C4-2B (cell line): ENCODE results near the gene ACMSD.

Source experiments
- ZFX ChIP-seq: fragments of 450-650 bp; IDR thresholded peaks from 2 replicates; pipeline ENCODE4 v1.6.1; 2017
- TF ChIP-seq, protein P1 (sequence below): fragments of 450-650 bp; conservative IDR thresholded peaks from 2 replicates; pipeline ENCODE4 v1.5.1; 2017; ENCODE audit warnings: mild to moderate bottlenecking

DNA sequence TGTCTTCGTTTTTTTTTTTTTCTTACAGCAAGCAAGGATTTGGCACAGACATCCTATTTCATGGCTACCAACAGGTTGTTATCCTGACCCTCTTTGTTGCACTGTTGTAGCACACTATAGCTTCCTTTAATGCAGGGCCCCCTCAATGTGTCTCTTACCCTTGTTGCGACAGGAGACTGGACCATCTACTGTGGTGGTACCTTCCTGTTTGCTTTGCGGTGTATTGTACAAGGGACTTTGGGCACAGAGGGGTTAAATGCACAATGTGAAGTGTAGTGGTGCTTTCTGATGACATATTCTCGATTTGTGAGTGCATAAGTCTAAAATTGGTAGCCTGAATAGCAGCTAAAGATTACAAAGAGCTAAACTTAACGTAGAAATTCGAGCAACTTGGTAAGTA, 107.7 kb downstream of the ACMSD start:
- TF ChIP-seq, protein P1, sequence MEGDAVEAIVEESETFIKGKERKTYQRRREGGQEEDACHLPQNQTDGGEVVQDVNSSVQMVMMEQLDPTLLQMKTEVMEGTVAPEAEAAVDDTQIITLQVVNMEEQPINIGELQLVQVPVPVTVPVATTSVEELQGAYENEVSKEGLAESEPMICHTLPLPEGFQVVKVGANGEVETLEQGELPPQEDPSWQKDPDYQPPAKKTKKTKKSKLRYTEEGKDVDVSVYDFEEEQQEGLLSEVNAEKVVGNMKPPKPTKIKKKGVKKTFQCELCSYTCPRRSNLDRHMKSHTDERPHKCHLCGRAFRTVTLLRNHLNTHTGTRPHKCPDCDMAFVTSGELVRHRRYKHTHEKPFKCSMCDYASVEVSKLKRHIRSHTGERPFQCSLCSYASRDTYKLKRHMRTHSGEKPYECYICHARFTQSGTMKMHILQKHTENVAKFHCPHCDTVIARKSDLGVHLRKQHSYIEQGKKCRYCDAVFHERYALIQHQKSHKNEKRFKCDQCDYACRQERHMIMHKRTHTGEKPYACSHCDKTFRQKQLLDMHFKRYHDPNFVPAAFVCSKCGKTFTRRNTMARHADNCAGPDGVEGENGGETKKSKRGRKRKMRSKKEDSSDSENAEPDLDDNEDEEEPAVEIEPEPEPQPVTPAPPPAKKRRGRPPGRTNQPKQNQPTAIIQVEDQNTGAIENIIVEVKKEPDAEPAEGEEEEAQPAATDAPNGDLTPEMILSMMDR = no peak
- no peak for TF ChIP-seq ZFX
